SK-N-SH treated with all-trans-retinoic acid at 6 μM for 48 hours (cell line): ENCODE measurements around the gene PPP1R13B.

Experiments used
- ATAC-seq: fragments of 200-7000 bp; cut with Tn5 transposase; 3 replicates; pipeline ENCODE4 v1.9.1; 2020; ENCODE audit warnings: mild to moderate bottlenecking, moderate library complexity
- ARNTL ChIP-seq: fragments of 450-650 bp; formaldehyde crosslinking; IDR thresholded peaks from 2 replicates; pipeline ENCODE4 v1.5.0; 2020; ENCODE audit warnings: low read depth, mild to moderate bottlenecking, moderate library complexity, borderline replicate concordance
- BACH2 ChIP-seq: fragments of 250-450 bp; sonication (Bioruptor Pico); IDR thresholded peaks from 2 replicates; pipeline ENCODE4 v1.9.0; 2021; ENCODE audit warnings: mild to moderate bottlenecking, borderline replicate concordance
- CREB5 ChIP-seq: fragments of 250-450 bp; sonication (Bioruptor Pico); IDR thresholded peaks from 2 replicates; pipeline ENCODE4 v1.5.1; 2020; ENCODE audit warnings: low read depth, mild to moderate bottlenecking, moderate library complexity
- CSDC2 ChIP-seq: fragments of 250-450 bp; sonication (Bioruptor Pico); IDR thresholded peaks from 2 replicates; pipeline ENCODE4 v1.5.0; 2020; ENCODE audit warnings: mild to moderate bottlenecking, moderate library complexity
- ESRRG ChIP-seq: fragments of 250-450 bp; sonication (Bioruptor Pico); IDR thresholded peaks from 2 replicates; pipeline ENCODE4 v1.6.1; 2021; ENCODE audit warnings: mild to moderate bottlenecking
- GLIS3 ChIP-seq: fragments of 250-450 bp; sonication (Bioruptor Pico); IDR thresholded peaks from 2 replicates; pipeline ENCODE4 v1.5.0; 2020; ENCODE audit warnings: mild to moderate bottlenecking, moderate library complexity
- ISL1 ChIP-seq: fragments of 250-450 bp; sonication (Bioruptor Pico); IDR thresholded peaks from 2 replicates; pipeline ENCODE4 v2.1.2; 2022; ENCODE audit warnings: mild to moderate bottlenecking, moderate library complexity
- OSR1 ChIP-seq: fragments of 250-450 bp; sonication (Bioruptor Pico); IDR thresholded peaks from 2 replicates; pipeline ENCODE4 v1.8.0; 2022; ENCODE audit warnings: moderate library complexity, mild to moderate bottlenecking, inconsistent platforms
- PPARA ChIP-seq: fragments of 250-450 bp; sonication (Bioruptor Pico); IDR thresholded peaks from 2 replicates; pipeline ENCODE4 v1.5.0; 2020; ENCODE audit warnings: mild to moderate bottlenecking, borderline replicate concordance
- RARB ChIP-seq: fragments of 250-450 bp; sonication (Bioruptor Pico); IDR thresholded peaks from 2 replicates; pipeline ENCODE4 v1.8.0; 2021; ENCODE audit warnings: mild to moderate bottlenecking, moderate library complexity
- SNAI2 ChIP-seq: fragments of 250-450 bp; sonication (Bioruptor Pico); IDR thresholded peaks from 2 replicates; pipeline ENCODE4 v1.5.0; 2020; ENCODE audit warnings: mild to moderate bottlenecking, moderate library complexity
- TCF4 ChIP-seq: fragments of 250-450 bp; sonication (Bioruptor Pico); IDR thresholded peaks from 2 replicates; pipeline ENCODE4 v1.8.0; 2021; ENCODE audit warnings: mild to moderate bottlenecking, moderate library complexity, borderline replicate concordance
- TOX ChIP-seq: fragments of 250-450 bp; sonication (Bioruptor Pico); IDR thresholded peaks from 2 replicates; pipeline ENCODE4 v1.8.0; 2021; ENCODE audit warnings: mild to moderate bottlenecking, moderate library complexity, borderline replicate concordance
- TSHZ2 ChIP-seq: fragments of 250-450 bp; sonication (Bioruptor Pico); IDR thresholded peaks from 2 replicates; pipeline ENCODE4 v1.5.0; 2020; ENCODE audit warnings: mild to moderate bottlenecking, moderate library complexity
- ZC3H10 ChIP-seq: fragments of 250-450 bp; sonication (Bioruptor Pico); IDR thresholded peaks from 2 replicates; pipeline ENCODE4 v1.5.1; 2021; ENCODE audit warnings: mild to moderate bottlenecking, moderate library complexity
- ZFP3 ChIP-seq: fragments of 250-450 bp; sonication (Bioruptor Pico); IDR thresholded peaks from 2 replicates; pipeline ENCODE4 v1.5.0; 2020; ENCODE audit warnings: mild to moderate bottlenecking, moderate library complexity
- ZFP30 ChIP-seq: fragments of 450-650 bp; formaldehyde crosslinking; IDR thresholded peaks from 2 replicates; pipeline ENCODE4 v1.5.0; 2022; ENCODE audit warnings: mild to moderate bottlenecking, moderate library complexity
- ZNF565 ChIP-seq: fragments of 450-650 bp; formaldehyde crosslinking; conservative IDR thresholded peaks from 2 replicates; pipeline ENCODE4 v1.5.0; 2020; ENCODE audit warnings: low read depth, mild to moderate bottlenecking, moderate library complexity
- ZNF70 ChIP-seq: fragments of 450-650 bp; formaldehyde crosslinking; IDR thresholded peaks from 2 replicates; pipeline ENCODE4 v1.5.0; 2020; ENCODE audit warnings: mild to moderate bottlenecking, moderate library complexity
- ZNF8 ChIP-seq: fragments of 450-650 bp; formaldehyde crosslinking; IDR thresholded peaks from 2 replicates; pipeline ENCODE4 v1.5.0; 2020; ENCODE audit warnings: mild to moderate bottlenecking, moderate library complexity
- TF ChIP-seq, protein P1 (sequence below): fragments of 250-450 bp; sonication (Bioruptor Pico); IDR thresholded peaks from 2 replicates; pipeline ENCODE4 v1.5.1; 2021; ENCODE audit warnings: mild to moderate bottlenecking, moderate library complexity
- TF ChIP-seq, protein P2 (sequence below): fragments of 250-450 bp; sonication (Bioruptor Pico); IDR thresholded peaks from 2 replicates; pipeline ENCODE4 v1.8.0; 2021; ENCODE audit warnings: low read depth, mild to moderate bottlenecking, moderate library complexity, borderline replicate concordance

PPP1R13B gene

GRCh38 chr14:103725001-103725682 is 122.2 kb downstream of the PPP1R13B start:
- no peak for TF ChIP-seq SNAI2
- TF ChIP-seq TOX (CRISPR knock-in tag): no peak
- TF ChIP-seq GLIS3 (CRISPR knock-in tag): no peak
- TF ChIP-seq ZFP3 (CRISPR knock-in tag): no peak
- no peak for TF ChIP-seq ZFP30 (CRISPR knock-in tag)
- TF ChIP-seq ARNTL (CRISPR knock-in tag): no peak
- TF ChIP-seq OSR1: no peak
- TF ChIP-seq, all 23 proteins: peak for 0
- ATAC-seq: no peak

DNA sequence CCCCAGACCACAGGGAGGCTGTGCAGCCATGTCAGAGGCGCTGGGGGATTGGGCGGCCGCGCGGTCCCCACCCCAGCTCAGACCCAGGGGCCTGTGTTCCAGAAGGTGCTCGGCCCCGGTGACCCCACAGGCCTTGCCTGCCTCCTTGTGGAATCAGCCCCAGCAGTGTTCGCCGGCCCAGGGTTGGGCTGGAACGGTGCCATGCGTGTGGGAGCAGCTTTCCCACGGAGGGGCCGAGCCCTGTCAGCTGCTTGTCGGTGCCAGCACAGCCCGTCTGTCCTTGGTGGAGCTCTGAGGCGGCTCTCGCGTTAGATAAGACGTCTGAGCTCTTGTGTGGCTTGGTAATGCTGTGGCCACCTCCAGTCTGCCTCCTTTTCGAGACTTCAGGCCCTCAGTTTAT is 123.3 kb downstream of the PPP1R13B start:
- TF ChIP-seq ZNF8: no peak
- TF ChIP-seq TSHZ2 (CRISPR knock-in tag): no peak
- TF ChIP-seq TOX (CRISPR knock-in tag): no peak
- TF ChIP-seq SNAI2: no peak
- TF ChIP-seq TCF4 (CRISPR knock-in tag): no peak
- TF ChIP-seq BACH2 (CRISPR knock-in tag): no peak
- TF ChIP-seq, protein P1, sequence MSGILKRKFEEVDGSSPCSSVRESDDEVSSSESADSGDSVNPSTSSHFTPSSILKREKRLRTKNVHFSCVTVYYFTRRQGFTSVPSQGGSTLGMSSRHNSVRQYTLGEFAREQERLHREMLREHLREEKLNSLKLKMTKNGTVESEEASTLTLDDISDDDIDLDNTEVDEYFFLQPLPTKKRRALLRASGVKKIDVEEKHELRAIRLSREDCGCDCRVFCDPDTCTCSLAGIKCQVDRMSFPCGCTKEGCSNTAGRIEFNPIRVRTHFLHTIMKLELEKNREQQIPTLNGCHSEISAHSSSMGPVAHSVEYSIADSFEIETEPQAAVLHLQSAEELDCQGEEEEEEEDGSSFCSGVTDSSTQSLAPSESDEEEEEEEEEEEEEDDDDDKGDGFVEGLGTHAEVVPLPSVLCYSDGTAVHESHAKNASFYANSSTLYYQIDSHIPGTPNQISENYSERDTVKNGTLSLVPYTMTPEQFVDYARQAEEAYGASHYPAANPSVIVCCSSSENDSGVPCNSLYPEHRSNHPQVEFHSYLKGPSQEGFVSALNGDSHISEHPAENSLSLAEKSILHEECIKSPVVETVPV (CRISPR knock-in tag): no peak
- no peak for TF ChIP-seq ARNTL (CRISPR knock-in tag)
- no peak for TF ChIP-seq ZNF565
- TF ChIP-seq ZNF70 (CRISPR knock-in tag): no peak
- no peak for TF ChIP-seq OSR1
- no peak for TF ChIP-seq RARB
- TF ChIP-seq ISL1 (CRISPR knock-in tag): no peak
- TF ChIP-seq ZC3H10 (CRISPR knock-in tag): no peak
- TF ChIP-seq PPARA (CRISPR knock-in tag): no peak
- no peak for ATAC-seq

DNA sequence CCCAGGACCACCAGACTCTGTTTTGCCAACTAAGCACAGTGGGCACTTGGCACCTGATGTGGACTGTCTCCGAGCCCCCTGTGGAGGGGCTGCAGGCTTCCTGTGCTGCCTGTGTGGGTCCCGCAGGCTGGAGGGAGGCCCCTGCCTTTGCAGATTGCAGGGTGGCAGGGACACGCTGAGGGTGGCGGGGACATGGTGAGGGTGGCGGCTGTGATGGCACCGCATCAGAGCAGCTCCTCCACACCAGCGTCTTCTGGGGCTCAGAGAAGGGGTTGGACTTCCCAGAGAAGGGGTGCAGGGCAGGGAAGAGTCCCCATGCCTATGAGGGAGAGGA is 123.7 kb downstream of the PPP1R13B start:
- no peak for ATAC-seq
- no peak for TF ChIP-seq ESRRG (CRISPR knock-in tag)
- TF ChIP-seq CREB5 (CRISPR knock-in tag): no peak
- TF ChIP-seq, protein P2, sequence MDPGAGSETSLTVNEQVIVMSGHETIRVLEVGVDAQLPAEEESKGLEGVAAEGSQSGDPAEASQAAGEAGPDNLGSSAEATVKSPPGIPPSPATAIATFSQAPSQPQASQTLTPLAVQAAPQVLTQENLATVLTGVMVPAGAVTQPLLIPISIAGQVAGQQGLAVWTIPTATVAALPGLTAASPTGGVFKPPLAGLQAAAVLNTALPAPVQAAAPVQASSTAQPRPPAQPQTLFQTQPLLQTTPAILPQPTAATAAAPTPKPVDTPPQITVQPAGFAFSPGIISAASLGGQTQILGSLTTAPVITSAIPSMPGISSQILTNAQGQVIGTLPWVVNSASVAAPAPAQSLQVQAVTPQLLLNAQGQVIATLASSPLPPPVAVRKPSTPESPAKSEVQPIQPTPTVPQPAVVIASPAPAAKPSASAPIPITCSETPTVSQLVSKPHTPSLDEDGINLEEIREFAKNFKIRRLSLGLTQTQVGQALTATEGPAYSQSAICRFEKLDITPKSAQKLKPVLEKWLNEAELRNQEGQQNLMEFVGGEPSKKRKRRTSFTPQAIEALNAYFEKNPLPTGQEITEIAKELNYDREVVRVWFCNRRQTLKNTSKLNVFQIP (CRISPR knock-in tag): no peak
- TF ChIP-seq, all 23 proteins: peak for 0

GRCh38 chr14:103721334-103722120 is 125.8 kb downstream of the PPP1R13B start:
- ATAC-seq: no peak
- TF ChIP-seq TOX (CRISPR knock-in tag): no peak
- no peak for TF ChIP-seq ESRRG (CRISPR knock-in tag)
- no peak for TF ChIP-seq RARB
- no peak for TF ChIP-seq CREB5 (CRISPR knock-in tag)
- no peak for TF ChIP-seq SNAI2
- TF ChIP-seq ISL1 (CRISPR knock-in tag): no peak
- no peak for TF ChIP-seq ZNF70 (CRISPR knock-in tag)
- TF ChIP-seq ZNF8: no peak
- TF ChIP-seq OSR1: no peak
- TF ChIP-seq BACH2 (CRISPR knock-in tag): no peak
- no peak for TF ChIP-seq ARNTL (CRISPR knock-in tag)
- no peak for TF ChIP-seq TSHZ2 (CRISPR knock-in tag)
- no peak for TF ChIP-seq CSDC2 (CRISPR knock-in tag)
- TF ChIP-seq ZFP30 (CRISPR knock-in tag): no peak
